Right ventricle myocardium inferior (tissue), 1 donor: ENCODE data around the gene OR10H5. TPM values are rescaled to one million over a fixed set of nuclear protein-coding genes. Genes with fewer than 3 reads are reported as not detected.
A peak's percentile ranks its signal among the peaks of the same experiment; 100 is the strongest.
"Not testable (repeated sequence)": the region's sequence is repeated elsewhere in the genome, so short reads cannot be mapped to it uniquely, and the experiment has no call there.

Experiments used
- ATAC-seq: fragments of 200-7000 bp; cut with Tn5 transposase; one replicate; pipeline ENCODE4 v1.9.1; 2020; ENCODE audit warnings: mild to moderate bottlenecking, moderate library complexity
- DNase-seq: peaks from one replicate; pipeline ENCODE4 v3.0.0; 2021; ENCODE audit errors: missing footprints
- intact Hi-C: fragments of 100-400 bp; cut with DNase I; formaldehyde crosslinking; loops from one replicate; pipeline ENCODE4 v1.11.0; 2022
- total RNA-seq: library from RNA; stranded (reverse); fragmentation: NEBNext Ultra II Directional; extraction: Animal tissue kit (Norgen Biotek cat#: 25700); gene quantifications from one replicate; pipeline ENCODE4 v1.2.1, GENCODE V29; 2021
- donor health status: DM: no; HTN: yes; CAD: no; lungs with severe emphysema.

OR10H5 gene
- total RNA-seq, 1 donor from 2014 or later, result not detected

- ATAC-seq, result peak; percentile 20
- no peak for DNase-seq
- intact Hi-C loops, result no loop called here
These were observed 49.8 kb downstream of the OR10H5 start for GRCh38 chr19:15837221-15837731.

GRCh38 chr19:15838351-15838750 is 50.9 kb downstream of the OR10H5 start:
- ATAC-seq (no peak), DNase-seq (no peak)
- intact Hi-C loops, result no loop called here

- ATAC-seq, DNase-seq, intact Hi-C loops: not testable (repeated sequence)
These were observed 52.4 kb downstream of the OR10H5 start for GRCh38 chr19:15839888-15840287.

GRCh38 chr19:15840833-15841232 is 53.4 kb downstream of the OR10H5 start:
- intact Hi-C loops, result no loop called here
- no peak for ATAC-seq
- no peak for DNase-seq

- ATAC-seq (no peak), DNase-seq (no peak)
- intact Hi-C loops, result no loop called here
These were observed 54.6 kb downstream of the OR10H5 start for GRCh38 chr19:15841875-15842569.

- DNase-seq (no peak), ATAC-seq (no peak)
- intact Hi-C loops, result no loop called here
These were observed 55.9 kb downstream of the OR10H5 start for GRCh38 chr19:15843203-15843893.

GRCh38 chr19:15843894-15844222 is 56.4 kb downstream of the OR10H5 start:
- ATAC-seq, DNase-seq, intact Hi-C loops: not testable (repeated sequence)

GRCh38 chr19:15846923-15847322 is 59.5 kb downstream of the OR10H5 start:
- ATAC-seq, result no peak
- intact Hi-C loops, result no loop called here

GRCh38 chr19:15850385-15850784 is 62.9 kb downstream of the OR10H5 start:
- intact Hi-C loops, result no loop called here
- no peak for ATAC-seq
- DNase-seq, result no peak

More at GRCh38 chr19:15846923-15847322, 59.5 kb downstream of the OR10H5 start:
- DNase-seq, result no peak

Other genes with a start within 250 kb of the OR10H5 start
- not detected for gene CYP4F8, start 172.4 kb upstream of the OR10H5 start, total RNA-seq
- not detected for gene CYP4F3, start 146.8 kb upstream of the OR10H5 start, total RNA-seq
- 5.8 TPM for gene CYP4F12, start 114.6 kb upstream of the OR10H5 start, total RNA-seq
- not detected for gene OR10H2, start 59.6 kb upstream of the OR10H5 start, total RNA-seq
- not detected for gene OR10H3, start 49.7 kb upstream of the OR10H5 start, total RNA-seq
- gene OR10H1, start 28.0 kb downstream of the OR10H5 start, total RNA-seq, result not detected
- gene CYP4F2, start 110.4 kb downstream of the OR10H5 start, total RNA-seq, result not detected
- 0.30 TPM for gene CYP4F11, start 146.9 kb downstream of the OR10H5 start, total RNA-seq
- gene OR10H4, start 161.3 kb downstream of the OR10H5 start, total RNA-seq, result not detected